ENCODE results near the gene AFM.
"Not testable (repeated sequence)": the region's sequence is repeated elsewhere in the genome, so short reads cannot be mapped to it uniquely, and the experiment has no call there.

The AFM gene

GRCh38 chr4:73533515-73534422 is 52.2 kb downstream of the AFM start:
- Histone ChIP-seq H3K27me3 (ENCODE audit: control insufficient read depth in 2 of 2, insufficient read depth in 2 of 2, low read length in 2 of 2) (no peaks in the 10 kb centered on the region), H3K4me1 (ENCODE audit: control insufficient read depth in 2 of 2, insufficient read depth in 2 of 2, low read length in 2 of 2) (no peaks in the 10 kb centered on the region), H3K9me3 (ENCODE audit: control insufficient read depth in 2 of 2, low read length in 2 of 2) (no peaks in the 10 kb centered on the region), H3K36me3 (ENCODE audit: control insufficient read depth in 2 of 2, insufficient read depth in 2 of 2, low read length in 2 of 2) (no peaks in the 10 kb centered on the region), H3K9ac (ENCODE audit: low read depth in 1 of 2, low read length in 2 of 2) (no peak overlapping the region), H3K27ac (ENCODE audit: low read depth in 2 of 2, low read length in 2 of 2) (no peak overlapping the region), H3K4me3 (ENCODE audit: low read length in 2 of 2) (no peak overlapping the region)

- H3K27me3 ChIP-seq (ENCODE audit: control insufficient read depth in 2 of 2, insufficient read depth in 2 of 2, low read length in 2 of 2), result no peaks in the 10 kb centered on the region
- no peaks in the 10 kb centered on the region for H3K9me3 ChIP-seq (ENCODE audit: control insufficient read depth in 2 of 2, low read length in 2 of 2)
- no peak overlapping the region for H3K27ac ChIP-seq (ENCODE audit: low read depth in 2 of 2, low read length in 2 of 2)
- no peak overlapping the region for H3K4me3 ChIP-seq (ENCODE audit: low read length in 2 of 2)
- H3K36me3 ChIP-seq (ENCODE audit: control insufficient read depth in 2 of 2, insufficient read depth in 2 of 2, low read length in 2 of 2), result no peaks in the 10 kb centered on the region
- no peak overlapping the region for H3K9ac ChIP-seq (ENCODE audit: low read depth in 1 of 2, low read length in 2 of 2)
- H3K4me1 ChIP-seq (ENCODE audit: control insufficient read depth in 2 of 2, insufficient read depth in 2 of 2, low read length in 2 of 2), result no peaks in the 10 kb centered on the region
Measured at GRCh38 chr4:73538162-73538561, 56.6 kb downstream of the AFM start.

GRCh38 chr4:73539386-73539785 is 57.8 kb downstream of the AFM start:
- H3K27me3 ChIP-seq (ENCODE audit: control insufficient read depth in 2 of 2, insufficient read depth in 2 of 2, low read length in 2 of 2), result no peaks in the 10 kb centered on the region
- H3K9ac ChIP-seq (ENCODE audit: low read depth in 1 of 2, low read length in 2 of 2), result no peak overlapping the region
- H3K36me3 ChIP-seq (ENCODE audit: control insufficient read depth in 2 of 2, insufficient read depth in 2 of 2, low read length in 2 of 2), result no peaks in the 10 kb centered on the region
- no peaks in the 10 kb centered on the region for H3K9me3 ChIP-seq (ENCODE audit: control insufficient read depth in 2 of 2, low read length in 2 of 2)
- H3K4me3 ChIP-seq (ENCODE audit: low read length in 2 of 2), result no peak overlapping the region
- H3K27ac ChIP-seq (ENCODE audit: low read depth in 2 of 2, low read length in 2 of 2), result no peak overlapping the region
- H3K4me1 ChIP-seq (ENCODE audit: control insufficient read depth in 2 of 2, insufficient read depth in 2 of 2, low read length in 2 of 2), result no peaks in the 10 kb centered on the region

- Histone ChIP-seq H3K36me3 (ENCODE audit: control insufficient read depth in 2 of 2, insufficient read depth in 2 of 2, low read length in 2 of 2) (no peaks in the 10 kb centered on the region), H3K4me1 (ENCODE audit: control insufficient read depth in 2 of 2, insufficient read depth in 2 of 2, low read length in 2 of 2) (no peaks in the 10 kb centered on the region), H3K27ac (ENCODE audit: low read depth in 2 of 2, low read length in 2 of 2) (no peak overlapping the region), H3K9ac (ENCODE audit: low read depth in 1 of 2, low read length in 2 of 2) (no peak overlapping the region), H3K4me3 (ENCODE audit: low read length in 2 of 2) (no peak overlapping the region), H3K27me3 (ENCODE audit: control insufficient read depth in 2 of 2, insufficient read depth in 2 of 2, low read length in 2 of 2) (no peaks in the 10 kb centered on the region), H3K9me3 (ENCODE audit: control insufficient read depth in 2 of 2, low read length in 2 of 2) (no peaks in the 10 kb centered on the region)
Measured at GRCh38 chr4:73540826-73541225, 59.3 kb downstream of the AFM start.

- no peak overlapping the region for H3K4me3 ChIP-seq (ENCODE audit: low read length in 2 of 2)
- H3K27me3 ChIP-seq (ENCODE audit: control insufficient read depth in 2 of 2, insufficient read depth in 2 of 2, low read length in 2 of 2), result no peaks in the 10 kb centered on the region
- H3K4me1 ChIP-seq (ENCODE audit: control insufficient read depth in 2 of 2, insufficient read depth in 2 of 2, low read length in 2 of 2), result no peaks in the 10 kb centered on the region
Measured at GRCh38 chr4:73541251-73541650, 59.7 kb downstream of the AFM start.

GRCh38 chr4:73544620-73545019 is 63.1 kb downstream of the AFM start:
- H3K4me3 ChIP-seq (ENCODE audit: low read length in 2 of 2), result no peak overlapping the region
- no peaks in the 10 kb centered on the region for H3K27me3 ChIP-seq (ENCODE audit: control insufficient read depth in 2 of 2, insufficient read depth in 2 of 2, low read length in 2 of 2)
- no peak overlapping the region for H3K9ac ChIP-seq (ENCODE audit: low read depth in 1 of 2, low read length in 2 of 2)
- no peaks in the 10 kb centered on the region for H3K9me3 ChIP-seq (ENCODE audit: control insufficient read depth in 2 of 2, low read length in 2 of 2)
- no peaks in the 10 kb centered on the region for H3K36me3 ChIP-seq (ENCODE audit: control insufficient read depth in 2 of 2, insufficient read depth in 2 of 2, low read length in 2 of 2)
- H3K27ac ChIP-seq (ENCODE audit: low read depth in 2 of 2, low read length in 2 of 2), result no peak overlapping the region
- H3K4me1 ChIP-seq (ENCODE audit: control insufficient read depth in 2 of 2, insufficient read depth in 2 of 2, low read length in 2 of 2), result no peaks in the 10 kb centered on the region

More at GRCh38 chr4:73541251-73541650, 59.7 kb downstream of the AFM start:
- Histone ChIP-seq H3K27ac (ENCODE audit: low read depth in 2 of 2, low read length in 2 of 2) (no peak overlapping the region), H3K9ac (ENCODE audit: low read depth in 1 of 2, low read length in 2 of 2) (no peak overlapping the region), H3K9me3 (ENCODE audit: control insufficient read depth in 2 of 2, low read length in 2 of 2) (no peaks in the 10 kb centered on the region), H3K36me3 (ENCODE audit: control insufficient read depth in 2 of 2, insufficient read depth in 2 of 2, low read length in 2 of 2) (no peaks in the 10 kb centered on the region)

GRCh38 chr4:73550865-73551264 is 69.3 kb downstream of the AFM start:
- H3K4me3 ChIP-seq (ENCODE audit: low read length in 2 of 2); H3K27ac ChIP-seq (ENCODE audit: low read depth in 2 of 2, low read length in 2 of 2); H3K9me3 ChIP-seq (ENCODE audit: control insufficient read depth in 2 of 2, low read length in 2 of 2); H3K9ac ChIP-seq (ENCODE audit: low read depth in 1 of 2, low read length in 2 of 2); H3K27me3 ChIP-seq (ENCODE audit: control insufficient read depth in 2 of 2, insufficient read depth in 2 of 2, low read length in 2 of 2); H3K4me1 ChIP-seq (ENCODE audit: control insufficient read depth in 2 of 2, insufficient read depth in 2 of 2, low read length in 2 of 2); H3K36me3 ChIP-seq (ENCODE audit: control insufficient read depth in 2 of 2, insufficient read depth in 2 of 2, low read length in 2 of 2): not testable (repeated sequence)

Data from mucosa of rectum (tissue), 2 donors.